KBM-7 (cell line): ENCODE results near the gene MCRS1.
"Not testable (repeated sequence)": the region's sequence is repeated elsewhere in the genome, so short reads cannot be mapped to it uniquely, and the experiment has no call there.

Source experiments
- DNase-seq: peaks from one replicate; pipeline ENCODE4 v3.0.0-alpha.2; 2015
- in situ Hi-C: fragments of 300-500 bp; cut with MboI; formaldehyde crosslinking; loops from 2 replicates; pipeline ENCODE4 v1.14.3; 2020; ENCODE audit warnings: low sequenced_read_pairs, low pct_unique_long_range_greater_than_20kb, mixed read lengths

MCRS1 gene

DNA sequence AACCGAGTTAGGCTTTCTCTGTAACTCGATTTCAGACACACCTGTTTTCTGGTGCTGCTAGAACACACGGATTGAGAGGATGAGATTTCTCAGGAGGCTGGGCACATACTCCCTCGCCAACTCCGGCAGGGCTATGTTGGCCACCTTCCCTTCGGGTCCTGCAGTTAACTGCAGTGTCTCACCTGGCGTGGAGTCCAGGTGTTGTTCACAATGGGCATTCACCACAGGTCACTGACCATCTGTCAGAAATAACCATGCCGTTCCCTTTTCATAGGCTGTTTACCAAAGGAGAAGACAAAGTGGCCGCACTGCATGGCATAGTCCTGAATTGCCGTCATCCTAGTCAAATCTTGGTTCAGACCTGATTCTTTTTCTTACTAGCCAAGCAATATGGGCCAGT, 34.6 kb downstream of the MCRS1 start:
- in situ Hi-C loops = no loop called here
- DNase-seq = no peak

DNA sequence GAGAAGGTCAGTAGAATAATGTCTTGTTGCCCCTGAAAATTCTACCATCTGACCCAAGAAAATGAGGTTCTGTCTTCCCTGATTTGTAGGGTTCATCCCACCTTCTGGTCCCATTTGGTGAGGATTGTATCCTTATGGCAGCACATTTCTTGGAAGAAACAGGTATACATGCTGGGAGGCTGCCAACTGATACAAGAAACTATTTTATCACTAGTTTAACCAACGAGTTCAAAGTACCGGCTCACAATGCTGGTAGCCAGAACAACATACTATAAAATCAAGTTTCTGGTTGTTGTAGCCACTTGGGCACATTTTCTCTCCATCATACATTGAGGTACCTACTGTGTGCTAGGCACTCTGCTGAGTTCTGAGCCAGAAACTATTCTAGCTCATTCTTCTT, 36.2 kb downstream of the MCRS1 start:
- in situ Hi-C loops = no loop called here
- DNase-seq = no peak

- peak; percentile 70 for DNase-seq
- in situ Hi-C loops = loop anchor here (10.0 kb wide), 1 partner anchor 175 kb away; no protein-coding TSS in a partner anchor
Measured at GRCh38 chr12:49529414-49529813, 38.5 kb downstream of the MCRS1 start.

DNA sequence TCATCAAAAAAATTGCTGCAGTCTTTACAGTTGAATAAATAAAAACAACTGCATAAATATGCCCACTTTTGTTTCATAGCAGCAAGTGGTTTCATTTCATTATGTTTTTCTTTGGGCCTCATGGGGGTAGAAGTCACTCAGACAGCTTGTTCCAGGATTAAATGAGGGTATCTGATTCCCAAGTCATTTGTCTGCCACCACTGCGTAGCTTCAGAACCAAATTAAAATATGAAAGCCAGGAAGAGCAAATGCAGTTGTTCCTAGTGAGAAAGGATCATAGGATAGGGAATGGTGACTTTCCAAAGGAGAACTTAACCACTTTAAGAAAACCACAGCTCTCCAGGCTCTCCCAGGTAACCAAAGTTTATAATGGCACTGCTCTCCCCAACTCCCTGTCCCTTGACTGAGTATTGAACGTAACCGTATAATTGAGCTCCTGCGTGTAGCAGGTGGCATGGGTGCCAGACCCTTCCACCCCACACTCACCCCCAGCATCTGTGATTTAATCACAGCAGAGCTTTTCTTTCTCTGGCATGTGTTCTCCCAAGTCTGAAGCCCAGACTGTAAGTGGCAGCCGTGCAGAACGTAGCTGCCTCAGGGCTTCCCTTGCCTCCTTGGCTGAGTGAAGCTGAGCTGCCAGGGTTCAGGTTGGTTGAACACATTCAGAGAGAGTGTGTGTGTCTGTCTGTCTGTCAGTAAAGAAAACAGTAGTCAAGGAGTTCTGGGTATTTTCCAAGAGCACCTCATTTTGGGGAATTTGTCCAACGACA, 40.4 kb downstream of the MCRS1 start:
- DNase-seq = no peak
- in situ Hi-C loops = loop anchor here (10.0 kb wide), 1 partner anchor 173 kb away; no protein-coding TSS in a partner anchor

DNA sequence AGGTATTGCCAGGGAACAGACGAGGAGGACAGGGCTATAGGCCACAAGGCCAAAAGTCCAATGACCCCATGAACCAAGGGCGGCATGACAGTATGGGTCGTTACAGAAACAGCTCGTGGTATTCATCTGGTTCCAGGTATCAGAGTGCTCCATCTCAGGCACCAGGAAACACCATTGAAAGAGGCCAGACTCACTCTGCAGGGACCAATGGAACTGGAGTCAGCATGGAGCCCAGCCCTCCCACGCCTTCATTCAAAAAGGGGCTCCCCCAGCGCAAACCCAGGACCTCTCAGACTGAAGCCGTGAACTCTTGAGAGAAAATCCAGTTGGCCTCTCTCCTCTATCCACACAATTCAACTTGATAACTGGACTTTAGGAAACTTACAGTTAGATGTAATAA, 42.0 kb downstream of the MCRS1 start:
- no peak for DNase-seq
- in situ Hi-C loops = loop anchor here (10.0 kb wide), 1 partner anchor 171 kb away; no protein-coding TSS in a partner anchor

- in situ Hi-C loops = loop anchor here (10.0 kb wide), 1 partner anchor 170 kb away; no protein-coding TSS in a partner anchor
Measured at GRCh38 chr12:49524660-49525324, 43.1 kb downstream of the MCRS1 start.

DNA sequence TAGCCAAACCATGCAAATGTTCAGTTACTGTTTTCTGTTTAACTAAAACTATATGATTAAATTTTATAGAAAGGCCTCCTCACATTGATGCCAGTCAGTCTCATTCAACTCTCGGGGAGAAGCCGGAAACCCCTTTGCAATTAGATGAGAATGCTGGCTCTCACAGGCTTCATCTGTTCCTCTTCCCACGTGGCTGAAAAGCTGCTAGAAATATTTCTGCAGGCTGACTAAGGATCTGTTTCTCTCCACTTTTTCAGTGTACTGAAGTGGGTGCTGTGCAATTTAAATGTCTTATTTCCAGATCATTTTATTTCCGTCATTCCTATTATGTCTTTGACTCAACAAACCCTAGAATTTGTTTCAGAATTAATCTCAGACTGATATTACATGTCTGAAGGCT, 46.6 kb downstream of the MCRS1 start:
- no peak for DNase-seq

More at GRCh38 chr12:49524660-49525324, 43.1 kb downstream of the MCRS1 start:
- no peak for DNase-seq

DNA sequence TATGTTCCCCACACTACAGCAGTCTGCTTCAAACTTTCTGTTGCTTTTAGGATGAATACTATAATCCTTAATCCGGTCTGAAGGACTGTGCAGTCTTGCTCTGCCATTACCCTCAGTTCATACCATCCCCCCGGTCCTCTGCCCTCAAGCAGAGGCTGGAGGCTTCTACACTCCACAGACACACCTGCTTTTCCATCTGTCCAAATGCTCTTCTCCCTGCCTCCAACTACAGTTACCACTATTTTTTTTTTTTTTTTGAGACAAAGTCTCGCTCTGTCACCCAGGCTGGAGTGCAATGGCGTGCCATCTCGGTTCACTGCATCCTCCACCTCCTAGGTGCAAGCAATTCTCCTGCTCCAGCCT, 48.4 kb downstream of the MCRS1 start:
- no peak for DNase-seq
- in situ Hi-C loops = no loop called here

More for the DNA sequence above, 46.6 kb downstream of the MCRS1 start:
- in situ Hi-C loops = loop anchor here (10.0 kb wide), 1 partner anchor 167 kb away; no protein-coding TSS in a partner anchor

GRCh38 chr12:49518914-49519573, 48.9 kb downstream of the MCRS1 start:
- in situ Hi-C loops = no loop called here
- no peak for DNase-seq

- DNase-seq = no peak
- in situ Hi-C loops = no loop called here
Measured at GRCh38 chr12:49515266-49515665, 52.7 kb downstream of the MCRS1 start.

DNA sequence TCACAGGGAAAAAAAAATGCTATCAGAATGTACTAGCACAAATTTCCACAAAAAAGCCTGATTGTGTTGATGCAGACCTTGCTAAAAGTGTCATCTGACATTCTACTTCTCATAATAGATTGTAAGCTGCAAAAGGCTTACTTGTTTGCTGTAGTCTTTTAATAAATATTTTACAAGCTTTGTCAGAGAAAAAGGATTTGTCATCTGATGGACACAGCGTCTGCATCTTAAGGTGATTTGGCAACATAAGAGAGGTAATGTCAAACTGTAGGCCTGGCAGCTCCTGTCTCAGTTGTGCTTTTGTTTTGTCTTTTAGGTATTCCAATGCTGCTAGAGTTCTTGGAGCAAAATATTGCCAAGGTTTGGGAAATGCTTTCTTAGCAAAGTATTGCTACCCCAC, 55.4 kb downstream of the MCRS1 start:
- in situ Hi-C loops = no loop called here
- DNase-seq = no peak

GRCh38 chr12:49511410-49511809, 56.5 kb downstream of the MCRS1 start:
- DNase-seq = no peak
- in situ Hi-C loops = no loop called here

- DNase-seq = not testable (repeated sequence)
- in situ Hi-C loops = loop anchor here (10.0 kb wide), 1 partner anchor 145 kb away; the partner anchor contains the start of gene SPATS2
Measured at GRCh38 chr12:49509681-49510080, 58.3 kb downstream of the MCRS1 start.
